ENCODE results near the gene ELF5. TPM values are rescaled to one million over a fixed set of nuclear protein-coding genes. Genes with fewer than 3 reads are reported as not detected.

ELF5 gene
- total and polyA plus RNA-seq, 2 of the 8 experiments (the other 6 are each of a cell fraction or from before 2014, with no cell fraction given) = not detected

- no peak overlapping the region for H3K4me3 ChIP-seq (ENCODE audit: extremely low read depth in 1 of 4, insufficient read depth in 2 of 4, low read depth in 3 of 4, low read length in 4 of 4)
- no peak overlapping the region for H2BK5ac ChIP-seq (ENCODE audit: low read depth, low read length)
- H3K79me2 ChIP-seq (ENCODE audit: control insufficient read depth in 1 of 2, insufficient read depth in 2 of 2, low read length in 2 of 2) = no peaks in the 10 kb centered on the region
- no peak overlapping the region for H2BK20ac ChIP-seq (ENCODE audit: low read length)
- POLR2A ChIA-PET (ENCODE audit: partially characterized antibody) = no interaction called here
- no peak overlapping the region for H4K8ac ChIP-seq (ENCODE audit: extremely low read depth, insufficient read depth, low read length)
- no peak overlapping the region for H3K9ac ChIP-seq (replicated peaks in 1 of 4; ENCODE audit: extremely low read depth in 1 of 4, low read depth in 3 of 4, low read length in 3 of 4)
- no peak overlapping the region for H3K18ac ChIP-seq (ENCODE audit: extremely low read depth, low read length)
- no peak overlapping the region for H3K56ac ChIP-seq (replicated peaks; ENCODE audit: insufficient read length, low read depth, low read length)
- no peak overlapping the region for H3K4me2 ChIP-seq (ENCODE audit: insufficient read depth in 1 of 2, low read depth in 2 of 2, low read length in 2 of 2)
- H3K27me3 ChIP-seq (replicated peaks in 1 of 4; ENCODE audit: control insufficient read depth in 3 of 4, extremely low read depth in 1 of 4, insufficient read depth in 3 of 4, low read length in 3 of 4) = no peaks in the 10 kb centered on the region
- H3K9me3 ChIP-seq (ENCODE audit: insufficient read depth in 2 of 2, low read depth in 1 of 2, low read length in 1 of 2) = no peaks in the 10 kb centered on the region
- H3K23me2 ChIP-seq (ENCODE audit: low read depth, low read length) = no peaks in the 10 kb centered on the region
- H3K14ac ChIP-seq (ENCODE audit: insufficient read length) = no peak overlapping the region
- no peak overlapping the region for H2BK15ac ChIP-seq (ENCODE audit: low read length)
- CTCF ChIA-PET (ENCODE audit: partially characterized antibody) = interaction anchor here (1.1 to 7.7 kb wide), 3 partner anchors 13 to 39 kb away, joined by 3 to 72 read pairs (median 7); partner anchors contain the start of gene ELF5
- DNase-seq (ENCODE audit: low read depth in 1 of 2, low spot score in 2 of 2) = no peak
- no peak overlapping the region for H2AK5ac ChIP-seq (ENCODE audit: low read depth, low read length)
- H3K4me1 ChIP-seq (replicated peaks in 1 of 4; ENCODE audit: control insufficient read depth in 3 of 4, insufficient read depth in 4 of 4, low read length in 3 of 4) = no peaks in the 10 kb centered on the region
- H4K20me1 ChIP-seq (replicated peaks in 1 of 2; ENCODE audit: control insufficient read depth in 1 of 2, insufficient read depth in 2 of 2, low read length in 2 of 2) = no peaks in the 10 kb centered on the region
- H3K79me1 ChIP-seq (ENCODE audit: low read depth, low read length) = no peaks in the 10 kb centered on the region
- H2AFZ ChIP-seq (ENCODE audit: low read length) = no peak overlapping the region
- H3K23ac ChIP-seq (ENCODE audit: insufficient read length) = no peak overlapping the region
- no peak overlapping the region for H4K91ac ChIP-seq (replicated peaks; ENCODE audit: insufficient read length, low read length)
- WGBS, 2 experiments (ENCODE audit: extremely low coverage in 1 of 2, insufficient coverage in 1 of 2, insufficient read length in 1 of 2, insufficient replicate concordance in 2 of 2, low coverage in 1 of 2, low lambda C conversion rate in 2 of 2, missing lambda C conversion rate in 1 of 2) = 89% methylated on average over 4 of the region's 4 CpGs; no CpG with 5 or more reads in 1 of the 2 experiments
- TF ChIP-seq KDM5A (IDR thresholded peaks at IDR 0.05; ENCODE audit: low read length) = no peak
- no peak for TF ChIP-seq TBP (IDR thresholded peaks at IDR 0.05; ENCODE audit: low read depth, low read length)
- TF ChIP-seq RAD21 (IDR thresholded peaks at IDR 0.05 in 1 of 2, conservative IDR thresholded peaks at IDR 0.05 in 1 of 2; ENCODE audit: low read depth in 2 of 2, low read length in 2 of 2) = no peak
- TF ChIP-seq RXRA (IDR thresholded peaks at IDR 0.05; ENCODE audit: insufficient read depth, low read depth, low read length) = no peak
- TF ChIP-seq KDM1A (IDR thresholded peaks at IDR 0.05; ENCODE audit: borderline replicate concordance, low read length) = no peak
- TF ChIP-seq SUZ12 (IDR thresholded peaks at IDR 0.05; ENCODE audit: low read length) = no peak
- TF ChIP-seq CEBPB (IDR thresholded peaks at IDR 0.05; ENCODE audit: low read depth, low read length) = no peak
- no peak for TF ChIP-seq ASH2L (IDR thresholded peaks at IDR 0.05; ENCODE audit: low read length)
- no peak overlapping the region for H3K27ac ChIP-seq (ENCODE audit: low read depth, low read length)
- no peak overlapping the region for H2BK12ac ChIP-seq (ENCODE audit: low read depth, low read length)
- no peaks in the 10 kb centered on the region for H3K36me3 ChIP-seq (ENCODE audit: control insufficient read depth in 2 of 4, insufficient read depth in 4 of 4, low read length in 3 of 4)
- no peak overlapping the region for H2BK120ac ChIP-seq (replicated peaks; ENCODE audit: low read depth, low read length)
- H4K5ac ChIP-seq (ENCODE audit: insufficient read length, low read depth, low read length) = no peak overlapping the region
- no peak overlapping the region for H3K4ac ChIP-seq (replicated peaks; ENCODE audit: insufficient read length, low read depth, low read length)
- FAIRE-seq = no peak
These were observed 11.5 kb upstream of the ELF5 start for GRCh38 chr11:34525098-34525497.

Measured in H1 (cell line).